Umbilical cord (tissue), 2 donors: Measurements from ENCODE around the gene FAM181B. TPM values are rescaled to one million over a fixed set of nuclear protein-coding genes. Genes with fewer than 3 reads are reported as not detected.
A peak's percentile ranks its signal among the peaks of the same experiment; 100 is the strongest.
"Not testable (repeated sequence)": the region's sequence is repeated elsewhere in the genome, so short reads cannot be mapped to it uniquely, and the experiment has no call there.

Experiments used
- DNase-seq: peaks from one replicate; pipeline ENCODE4 v3.0.0-alpha.2; 2015; ENCODE audit warnings: low spot score
- total RNA-seq: library from RNA; depleted of rRNA; stranded (reverse); fragments of >200 nt; gene quantifications from one replicate; pipeline ENCODE4 v1.2.3, GENCODE V29; 2014; ENCODE audit warnings: low replicate concordance; ENCODE audit not compliant: insufficient read depth

The FAM181B gene
- total RNA-seq, 1 donor from 2014 or later: 1.4 TPM

- DNase-seq: no peak
Measured at GRCh38 chr11:82732734-82733443, 775 bp downstream of the FAM181B start.

- DNase-seq: no peak
Measured at GRCh38 chr11:82732348-82732733, 1.3 kb downstream of the FAM181B start.

GRCh38 chr11:82731691-82732277 is 1.9 kb downstream of the FAM181B start:
- DNase-seq: no peak

- DNase-seq: no peak
Measured at GRCh38 chr11:82730754-82731153, 2.9 kb downstream of the FAM181B start.

- DNase-seq: no peak
Measured at GRCh38 chr11:82730286-82730685, 3.4 kb downstream of the FAM181B start.

GRCh38 chr11:82724026-82724425 is 9.6 kb downstream of the FAM181B start:
- DNase-seq: no peak

GRCh38 chr11:82722231-82722630 is 11.4 kb downstream of the FAM181B start:
- DNase-seq: no peak

GRCh38 chr11:82720267-82721065 is 13.2 kb downstream of the FAM181B start:
- no peak for DNase-seq

- DNase-seq: no peak
Measured at GRCh38 chr11:82719361-82720105, 14.1 kb downstream of the FAM181B start.

- no peak for DNase-seq
Measured at GRCh38 chr11:82718821-82719220, 14.8 kb downstream of the FAM181B start.

GRCh38 chr11:82718307-82718706 is 15.4 kb downstream of the FAM181B start:
- DNase-seq: peak; percentile 69

GRCh38 chr11:82714346-82715174 is 19.1 kb downstream of the FAM181B start:
- DNase-seq: no peak

- DNase-seq: no peak
Measured at GRCh38 chr11:82711648-82712047, 22.0 kb downstream of the FAM181B start.

GRCh38 chr11:82703796-82704195 is 29.9 kb downstream of the FAM181B start:
- DNase-seq: no peak

GRCh38 chr11:82703226-82703625 is 30.4 kb downstream of the FAM181B start:
- no peak for DNase-seq

- DNase-seq: peak; percentile 49
Measured at GRCh38 chr11:82701847-82702520, 31.7 kb downstream of the FAM181B start.

GRCh38 chr11:82698576-82699352 is 34.9 kb downstream of the FAM181B start:
- DNase-seq: no peak

GRCh38 chr11:82692981-82693380 is 40.7 kb downstream of the FAM181B start:
- no peak for DNase-seq

GRCh38 chr11:82689347-82689746 is 44.3 kb downstream of the FAM181B start:
- DNase-seq: not testable (repeated sequence)

GRCh38 chr11:82686211-82686610 is 47.5 kb downstream of the FAM181B start:
- DNase-seq: no peak
